ES-I3 (cell line): ENCODE data around the gene HYI.
"Not testable (repeated sequence)": the region's sequence is repeated elsewhere in the genome, so short reads cannot be mapped to it uniquely, and the experiment has no call there.

Source experiments
- H3K36me3 ChIP-seq: 2 replicates; pipeline ENCODE4 v1.6.1; 2013; ENCODE audit warnings: mild to moderate bottlenecking, low read length, control low read depth, moderate library complexity; ENCODE audit not compliant: insufficient read depth
- H3K4me1 ChIP-seq: 2 replicates; pipeline ENCODE4 v1.6.1; 2013; ENCODE audit warnings: mild to moderate bottlenecking, control low read depth, low read length; ENCODE audit not compliant: insufficient read depth
- H3K9ac ChIP-seq: 2 replicates; pipeline ENCODE4 v1.6.1; 2013; ENCODE audit warnings: low read depth, mild to moderate bottlenecking, low read length, moderate library complexity
- H3K9me3 ChIP-seq: 2 replicates; pipeline ENCODE4 v1.6.1; 2013; ENCODE audit warnings: mild to moderate bottlenecking, low read length, moderate library complexity; ENCODE audit not compliant: control insufficient read depth, insufficient read depth

The HYI gene

DNA sequence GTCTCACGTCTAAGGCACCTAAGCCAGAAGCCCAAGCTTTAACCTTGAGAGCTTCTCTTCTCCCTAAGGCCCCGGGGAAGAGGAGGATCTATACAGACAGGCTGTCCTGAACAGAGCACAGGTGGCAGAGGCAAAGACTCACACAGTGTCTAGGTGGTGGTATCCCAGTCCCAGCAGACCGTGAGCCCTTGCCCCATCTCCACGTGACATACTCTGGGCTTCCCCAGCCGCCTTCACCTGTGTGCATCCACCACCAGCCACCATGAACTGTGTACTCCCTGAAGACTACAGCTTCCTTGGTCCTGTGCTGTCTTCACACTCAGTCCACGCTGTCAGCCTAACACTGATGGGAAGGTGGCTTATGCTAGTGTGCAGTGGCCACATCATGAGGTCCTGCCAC is 32.3 kb downstream of the HYI start:
- Histone ChIP-seq H3K9me3 (no peaks in the 10 kb centered on the region), H3K4me1 (peaks cover 6% of the 10 kb centered on the region), H3K36me3 (peaks cover 17% of the 10 kb centered on the region), H3K9ac (no peak overlapping the region)

DNA sequence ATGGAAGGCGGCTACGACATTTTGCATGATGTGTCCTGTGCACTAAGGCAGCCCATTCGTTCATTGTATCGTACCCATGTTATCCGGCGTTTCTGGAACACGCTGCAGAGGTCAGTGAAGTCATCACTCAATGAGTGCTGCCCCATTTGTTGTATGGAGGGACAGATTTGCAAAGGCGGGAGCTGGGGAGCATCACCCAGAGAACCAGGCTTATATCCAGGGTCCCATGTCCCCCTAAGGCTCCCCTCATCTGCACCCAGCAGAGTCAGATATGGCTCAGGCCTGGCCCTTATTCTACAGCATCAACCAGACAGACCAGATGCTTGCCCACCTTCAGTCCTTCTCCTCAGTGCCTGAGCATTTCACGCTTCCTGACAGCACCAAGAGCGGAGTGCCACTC is 32.9 kb downstream of the HYI start:
- H3K9ac ChIP-seq: no peak overlapping the region
- no peaks in the 10 kb centered on the region for H3K9me3 ChIP-seq
- peaks cover 6% of the 10 kb centered on the region for H3K4me1 ChIP-seq
- peaks cover 13% of the 10 kb centered on the region for H3K36me3 ChIP-seq

- H3K36me3 ChIP-seq: peaks cover 8% of the 10 kb centered on the region; the same call in 1 of the 2 replicates
- H3K9ac ChIP-seq: no peak overlapping the region
Measured at GRCh38 chr1:43419627-43420425, 33.9 kb downstream of the HYI start.

GRCh38 chr1:43418858-43419257 is 34.9 kb downstream of the HYI start:
- H3K36me3 ChIP-seq: peaks cover 8% of the 10 kb centered on the region; the same call in 1 of the 2 replicates
- no peak overlapping the region for H3K9ac ChIP-seq
- no peaks in the 10 kb centered on the region for H3K9me3 ChIP-seq
- H3K4me1 ChIP-seq: peaks cover 6% of the 10 kb centered on the region

More at GRCh38 chr1:43419627-43420425, 33.9 kb downstream of the HYI start:
- H3K9me3 ChIP-seq: no peaks in the 10 kb centered on the region
- H3K4me1 ChIP-seq: peaks cover 6% of the 10 kb centered on the region

GRCh38 chr1:43415901-43416300 is 37.8 kb downstream of the HYI start:
- no peaks in the 10 kb centered on the region for H3K9me3 ChIP-seq
- no peak overlapping the region for H3K9ac ChIP-seq
- peaks cover 4% of the 10 kb centered on the region; the same call in 1 of the 2 replicates for H3K36me3 ChIP-seq
- H3K4me1 ChIP-seq: no peaks in the 10 kb centered on the region

DNA sequence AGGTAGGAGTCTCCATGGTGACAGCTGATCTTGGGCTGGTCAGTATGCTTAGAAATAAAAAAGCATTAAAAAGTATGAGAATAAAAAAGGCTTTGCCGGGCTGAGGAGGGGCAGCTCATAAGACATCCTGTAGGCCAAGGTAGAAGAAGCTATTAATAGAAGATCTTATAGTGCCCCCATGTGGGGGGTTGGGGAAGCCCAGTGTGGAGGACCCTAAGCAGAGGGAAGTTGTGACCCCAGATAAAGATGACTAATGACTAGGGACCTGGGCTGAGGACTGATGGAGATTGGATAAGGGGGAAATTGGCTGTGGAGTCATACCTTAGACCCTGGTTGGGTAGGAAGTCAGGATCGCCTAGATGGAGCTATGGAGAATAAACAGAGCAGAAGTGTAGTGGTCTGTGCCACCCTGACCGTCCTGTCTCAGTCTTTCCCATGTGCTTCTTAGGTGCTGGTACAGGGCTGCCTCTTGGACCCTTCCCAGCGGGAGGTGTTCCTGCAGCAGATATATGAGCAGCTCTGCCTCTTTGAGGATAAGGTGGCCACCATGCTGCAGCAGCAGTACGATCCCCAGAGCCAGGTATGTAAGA is 39.0 kb downstream of the HYI start:
- Histone ChIP-seq H3K4me1 (no peaks in the 10 kb centered on the region), H3K9me3 (no peaks in the 10 kb centered on the region), H3K9ac (no peak overlapping the region), H3K36me3 (no peaks in the 10 kb centered on the region; the same call in 1 of the 2 replicates)

- not testable (repeated sequence) for H3K36me3 ChIP-seq, H3K9ac ChIP-seq, H3K9me3 ChIP-seq, H3K4me1 ChIP-seq
Measured at GRCh38 chr1:43413426-43413825, 40.3 kb downstream of the HYI start.

DNA sequence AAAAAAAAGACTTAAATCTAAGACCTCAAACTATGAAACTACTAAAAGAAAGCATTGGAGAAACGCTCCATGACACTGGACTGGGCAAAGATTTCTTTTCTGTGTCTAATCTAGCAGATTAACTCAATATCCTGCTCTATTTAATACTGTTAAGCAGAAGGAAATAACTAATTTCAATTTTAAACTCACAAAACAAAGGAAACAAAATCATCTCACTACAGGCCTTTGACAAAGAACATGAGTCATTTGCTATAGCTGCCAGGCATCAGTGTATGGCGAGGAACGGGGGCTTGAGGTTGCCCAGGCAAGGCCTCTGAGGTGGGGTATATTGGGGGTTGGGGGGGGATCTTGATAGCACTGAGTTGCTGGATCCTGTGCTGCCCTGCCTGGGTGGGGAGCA is 43.2 kb downstream of the HYI start:
- Histone ChIP-seq H3K9me3 (no peaks in the 10 kb centered on the region), H3K36me3 (no peaks in the 10 kb centered on the region)

DNA sequence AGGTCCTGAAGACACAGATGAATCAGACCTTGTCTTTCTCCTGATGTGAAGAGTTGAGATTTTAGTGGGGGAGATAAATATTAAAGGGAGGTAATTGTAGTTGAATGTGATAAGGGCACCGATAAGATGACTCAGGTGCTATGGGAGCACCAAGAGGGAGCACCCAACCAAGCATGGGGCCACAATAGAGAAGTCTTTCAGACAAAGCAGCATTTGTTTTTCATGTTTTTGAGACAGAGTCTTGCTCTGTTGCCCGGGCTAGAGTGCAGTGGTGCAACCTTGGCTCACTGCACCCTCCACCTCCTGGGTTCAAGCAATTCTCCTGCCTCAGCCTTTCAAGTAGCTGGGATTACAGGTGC is 47.9 kb downstream of the HYI start:
- Histone ChIP-seq H3K36me3 (peaks cover 6% of the 10 kb centered on the region), H3K4me1 (no peaks in the 10 kb centered on the region), H3K9ac (no peak overlapping the region), H3K9me3 (no peaks in the 10 kb centered on the region)

More for the DNA sequence above, 43.2 kb downstream of the HYI start:
- Histone ChIP-seq H3K4me1 (no peaks in the 10 kb centered on the region), H3K9ac (no peak overlapping the region)

DNA sequence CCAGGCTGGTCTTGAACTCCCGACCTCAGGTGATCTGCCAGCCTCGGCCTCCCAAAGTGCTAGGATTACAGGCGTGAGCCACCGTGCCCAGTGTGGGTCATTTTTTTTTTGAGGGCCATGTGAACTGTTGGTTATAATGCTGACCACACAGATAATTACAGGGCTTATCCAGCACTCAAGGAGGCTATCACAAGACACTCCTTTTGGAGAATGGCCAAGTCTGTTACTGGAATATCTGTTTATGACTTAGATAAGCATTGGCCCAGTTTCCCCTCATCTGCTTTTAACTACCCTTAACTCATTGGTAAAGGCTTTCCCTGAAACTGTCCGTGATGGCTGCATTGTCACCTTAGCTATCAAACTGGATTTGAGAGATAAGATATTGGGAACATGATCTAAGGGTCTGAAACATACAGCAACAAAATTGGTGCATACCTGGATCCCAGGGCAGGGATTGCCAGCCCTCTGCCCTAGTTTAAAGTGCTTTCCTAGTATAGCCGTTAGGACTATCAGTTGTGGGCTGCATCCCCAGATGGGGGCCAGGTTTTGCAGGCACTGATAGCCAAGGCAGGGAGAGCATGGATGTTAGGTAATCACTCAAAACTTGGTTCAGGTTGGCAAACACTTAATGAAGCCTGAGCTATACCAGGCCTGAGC is 48.4 kb downstream of the HYI start:
- Histone ChIP-seq H3K9me3 (no peaks in the 10 kb centered on the region), H3K36me3 (peaks cover 6% of the 10 kb centered on the region), H3K9ac (no peak overlapping the region), H3K4me1 (no peaks in the 10 kb centered on the region)

GRCh38 chr1:43404353-43404752 is 49.4 kb downstream of the HYI start:
- Histone ChIP-seq H3K36me3 (peaks cover 6% of the 10 kb centered on the region), H3K9ac (no peak overlapping the region), H3K4me1 (no peaks in the 10 kb centered on the region), H3K9me3 (no peaks in the 10 kb centered on the region)

DNA sequence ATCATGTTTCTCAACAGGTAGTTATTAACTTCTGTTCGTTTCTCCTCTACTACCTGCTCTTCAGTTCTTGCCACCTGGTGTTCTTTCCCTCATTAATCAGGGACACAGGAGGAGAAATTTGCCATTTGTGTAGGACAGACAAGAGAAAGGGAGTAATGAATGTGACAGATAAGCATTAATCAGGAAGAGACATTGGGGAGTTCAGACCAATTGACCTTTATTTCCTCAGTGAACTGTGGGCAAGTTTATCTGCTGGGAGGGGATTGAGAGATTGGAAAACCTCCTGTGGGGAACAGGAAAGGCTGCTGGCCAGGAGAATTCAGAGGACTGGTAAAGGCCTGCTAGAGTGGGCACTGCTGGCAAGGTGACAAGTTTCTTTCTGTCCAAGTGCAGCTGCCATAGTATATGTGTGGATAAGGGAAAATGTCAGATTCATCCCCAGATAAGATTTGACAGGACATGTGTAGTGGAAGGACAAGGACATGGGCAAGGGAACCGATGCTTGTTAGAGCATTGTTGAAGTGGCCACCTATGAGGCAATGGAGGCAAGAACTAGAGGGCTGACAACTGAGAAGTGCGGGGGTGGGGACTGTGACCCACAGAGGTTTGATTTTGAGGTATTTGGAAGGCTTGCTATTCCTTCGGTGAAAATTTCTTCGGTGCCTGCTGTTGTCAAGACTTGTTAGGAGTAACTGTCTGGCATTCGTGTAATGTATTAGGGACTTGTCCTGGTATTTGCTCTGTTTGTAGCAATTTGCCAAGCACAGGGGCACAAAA is 51.5 kb downstream of the HYI start:
- no peaks in the 10 kb centered on the region for H3K4me1 ChIP-seq
- H3K36me3 ChIP-seq: peaks cover 6% of the 10 kb centered on the region
- no peaks in the 10 kb centered on the region for H3K9me3 ChIP-seq
- H3K9ac ChIP-seq: no peak overlapping the region
